GM12878 (cell line): ENCODE results near the gene PRR16. TPM values are rescaled to one million over a fixed set of nuclear protein-coding genes. Genes with fewer than 3 reads are reported as not detected.

ENCODE experiments used
- ATAC-seq: fragments of 200-7000 bp; cut with Tn5 transposase; 3 replicates; pipeline ENCODE4 v1.9.1; 2020; ENCODE audit warnings: mild to moderate bottlenecking, moderate library complexity
- BruUV-seq: library from RNA; stranded (reverse); fragments of 400-500 nt; replicated peaks from 2 replicates; lab custom pipeline; 2021; lab: Mats Ljungman, UMichigan
- CTCF ChIA-PET: fragments of 300-600 bp; sonication (Branson Sonifier 250); formaldehyde crosslinking; extraction: SDS; loops from one replicate; lab custom pipeline; 2021; ENCODE audit warnings: inconsistent platforms; lab: Yijun Ruan, JAX
- POLR2A ChIA-PET: fragments of 350-600 bp; formaldehyde crosslinking; extraction: SDS; loops from one replicate; lab custom pipeline; 2021; ENCODE audit warnings: inconsistent platforms; lab: Charles Lee
- RAD21 ChIA-PET: fragments of 300-600 bp; sonication (Branson Sonifier 250); formaldehyde crosslinking; loops from one replicate; lab custom pipeline; 2023; ENCODE audit warnings: antibody characterized with exemption; ENCODE audit not compliant: unreplicated experiment; lab: Charles Lee
- SMC1A ChIA-PET: fragments of 300-600 bp; sonication (Branson Sonifier 250); formaldehyde crosslinking; loops from one replicate; lab custom pipeline; 2023; ENCODE audit not compliant: unreplicated experiment, uncharacterized antibody; lab: Charles Lee
- DNase-seq: peaks from one replicate; pipeline ENCODE4 v3.0.0-alpha.2; 2011; ENCODE audit warnings: low read depth, low spot score
- FAIRE-seq: peaks from 3 replicates; lab custom pipeline; 2011; peaks lifted over from hg19 to GRCh38; lab: Jason Lieb, UNC
- H2AFZ ChIP-seq: 2 replicates; pipeline ENCODE4 v1.6.0; 2011; ENCODE audit warnings: low read depth, low read length, control low read depth; ENCODE audit not compliant: control insufficient read depth
- H3K27ac ChIP-seq: 2 replicates; pipeline ENCODE4 v1.5.1; 2011; ENCODE audit warnings: control low read depth; ENCODE audit not compliant: control insufficient read depth, insufficient read depth
- H3K27me3 ChIP-seq, 2 experiments: replicated peaks in 1 of 2; 2 replicates each; pipeline versions ENCODE4 v1.6.0 to v1.6.1; 2011; ENCODE audit warnings: low read length in 1 of 2; ENCODE audit not compliant: control insufficient read depth in 2 of 2, insufficient read depth in 2 of 2
- H3K36me3 ChIP-seq, 2 experiments: 2 replicates each; pipeline ENCODE4 v1.5.1; 2011; ENCODE audit warnings: low read length in 1 of 2; ENCODE audit not compliant: control insufficient read depth in 2 of 2, insufficient read depth in 2 of 2
- H3K4me1 ChIP-seq: 2 replicates; pipeline ENCODE4 v1.6.1; 2011; ENCODE audit warnings: mild to moderate bottlenecking, low read length, moderate library complexity, mixed read lengths; ENCODE audit not compliant: control insufficient read depth, insufficient read depth
- H3K4me2 ChIP-seq: 2 replicates; pipeline ENCODE4 v1.6.0; 2011; ENCODE audit warnings: control low read depth; ENCODE audit not compliant: control insufficient read depth, insufficient read depth
- H3K4me3 ChIP-seq: fragments of 200-600 bp; sonication (generic); 2 replicates; pipeline ENCODE4 v1.5.1; 2016
- H3K79me2 ChIP-seq: 2 replicates; pipeline ENCODE4 v1.6.0; 2011; ENCODE audit warnings: low read length; ENCODE audit not compliant: control insufficient read depth, insufficient read depth
- H3K9ac ChIP-seq: 2 replicates; pipeline ENCODE4 v1.8.0; 2011; ENCODE audit warnings: low read length, control low read depth, mixed read lengths; ENCODE audit not compliant: control insufficient read depth, insufficient read depth
- H3K9me3 ChIP-seq: replicated peaks from 3 replicates; pipeline ENCODE4 v1.5.1; 2011; ENCODE audit warnings: mild to moderate bottlenecking, low read length; ENCODE audit not compliant: control insufficient read depth, insufficient read depth
- H4K20me1 ChIP-seq: 2 replicates; pipeline ENCODE4 v1.6.0; 2011; ENCODE audit not compliant: control insufficient read depth, insufficient read depth
- MEF2B ChIP-seq: fragments of 450-650 bp; IDR thresholded peaks from 2 replicates; pipeline ENCODE4 v1.6.1; 2018; ENCODE audit warnings: mild to moderate bottlenecking, moderate library complexity; ENCODE audit not compliant: partially characterized antibody, poor library complexity, severe bottlenecking
- NFYB ChIP-seq: IDR thresholded peaks from 2 replicates; pipeline ENCODE4 v1.6.1; 2011; ENCODE audit warnings: low read depth, mild to moderate bottlenecking, low read length, improper control_type of control experiment, moderate library complexity; ENCODE audit not compliant: insufficient read depth
- POLR2A ChIP-seq: IDR thresholded peaks from 2 replicates; pipeline ENCODE4 v1.6.1; 2011; ENCODE audit warnings: low read depth, mild to moderate bottlenecking, low read length
- SUZ12 ChIP-seq: fragments of 200-600 bp; sonication (generic); IDR thresholded peaks from one replicate; pipeline ENCODE4 v1.6.1; 2018; ENCODE audit warnings: antibody characterized with exemption, mild to moderate bottlenecking; ENCODE audit not compliant: unreplicated experiment
- TAF1 ChIP-seq: IDR thresholded peaks from 2 replicates; pipeline ENCODE4 v1.6.1; 2011; ENCODE audit warnings: mild to moderate bottlenecking, low read depth, low read length, borderline replicate concordance
- TARDBP ChIP-seq: IDR thresholded peaks from 2 replicates; pipeline ENCODE4 v1.6.1; 2016; ENCODE audit warnings: borderline replicate concordance
- TCF3 ChIP-seq: IDR thresholded peaks from 2 replicates; pipeline ENCODE4 v1.6.1; 2012; ENCODE audit warnings: low read depth, mild to moderate bottlenecking, low read length, borderline replicate concordance; ENCODE audit not compliant: insufficient read depth
- ZNF622 ChIP-seq: fragments of 450-650 bp; IDR thresholded peaks from 2 replicates; pipeline ENCODE4 v1.6.1; 2017; ENCODE audit warnings: mild to moderate bottlenecking, inconsistent platforms
- in situ Hi-C: fragments of 300-500 bp; cut with MboI; formaldehyde crosslinking; loops from 9 replicates; pipeline ENCODE4 v1.14.3; 2018; ENCODE audit warnings: mixed read lengths
- intact Hi-C: fragments of 100-400 bp; cut with micrococcal nuclease; formaldehyde crosslinking; loops from one replicate; pipeline ENCODE4 v1.14.2; 2022; ENCODE audit not compliant: unreplicated experiment
- polyA plus RNA-seq, 11 experiments: library from polyadenylated mRNA; depleted of rRNA in 4 of 11; unstranded in 6 of 11; stranded (reverse) in 5 of 11; fragments of >200 nt; fragmentation: Nextera tagmentation in 4 of 11; fragmentation: Illumina TruSeq in 1 of 11; extraction: Ambion mirVana in 4 of 11; extraction: Trizol in 1 of 11; gene quantifications; 1 replicate in 1 of 11; 2 replicates in 10 of 11; pipeline versions ENCODE4 v1.2.1 to v1.2.3, GENCODE V29; 2011 to 2016; ENCODE audit warnings: inconsistent platforms in 2 of 11, missing spikeins in 2 of 11, low read depth in 1 of 11
- total RNA-seq, 4 experiments: library from RNA; depleted of rRNA in 3 of 4; stranded (reverse); fragments of >200 nt in 3 of 4; fragmentation: Illumina TruSeq in 1 of 4; extraction: Trizol in 1 of 4; gene quantifications; 2 replicates each; pipeline versions ENCODE4 v1.2.1 to v1.2.3, GENCODE V29; 2013 to 2021
- TF ChIP-seq, protein P1 (sequence below), 3 experiments: IDR thresholded peaks in 2 of 3; conservative IDR thresholded peaks in 1 of 3; 2 replicates each; pipeline ENCODE4 v1.5.1; 2011; ENCODE audit warnings: low read depth in 3 of 3, low read length in 3 of 3, mild to moderate bottlenecking in 3 of 3, control low read depth in 2 of 3, moderate library complexity in 2 of 3, inconsistent platforms in 1 of 3, mixed read lengths in 1 of 3; ENCODE audit not compliant: control insufficient read depth in 2 of 3, insufficient read depth in 1 of 3; ENCODE audit errors: extremely low read depth in 1 of 3
- TF ChIP-seq, protein P2 (sequence below): fragments of 450-650 bp; conservative IDR thresholded peaks from 2 replicates; pipeline ENCODE4 v1.6.1; 2017; ENCODE audit warnings: mild to moderate bottlenecking, moderate library complexity

The PRR16 gene
- total and polyA plus RNA-seq, 10 of the 15 experiments (the other 5 are each of a cell fraction or from before 2014, with no cell fraction given), result not detected

DNA sequence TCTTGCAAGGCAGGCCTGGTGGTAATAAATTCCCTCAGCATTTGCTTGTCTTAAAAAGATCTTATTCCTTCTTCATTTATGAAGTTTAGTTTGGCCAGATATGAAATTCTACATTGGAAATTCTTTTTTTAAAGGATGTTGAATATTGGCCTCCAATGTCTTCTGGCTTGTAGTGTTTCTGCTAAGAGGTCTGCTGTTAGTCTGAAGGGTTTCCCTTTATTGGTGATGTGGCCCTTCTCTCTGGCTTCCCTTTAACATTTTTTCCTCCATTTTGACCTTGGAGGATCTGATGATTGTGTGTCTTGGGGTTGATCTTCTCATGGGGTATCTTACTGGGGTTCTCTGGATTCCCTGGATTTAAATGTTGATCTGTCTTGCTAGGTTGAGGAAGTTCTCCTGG lies 33.5 kb upstream of the PRR16 start (continued):
- TF ChIP-seq, protein P1, sequence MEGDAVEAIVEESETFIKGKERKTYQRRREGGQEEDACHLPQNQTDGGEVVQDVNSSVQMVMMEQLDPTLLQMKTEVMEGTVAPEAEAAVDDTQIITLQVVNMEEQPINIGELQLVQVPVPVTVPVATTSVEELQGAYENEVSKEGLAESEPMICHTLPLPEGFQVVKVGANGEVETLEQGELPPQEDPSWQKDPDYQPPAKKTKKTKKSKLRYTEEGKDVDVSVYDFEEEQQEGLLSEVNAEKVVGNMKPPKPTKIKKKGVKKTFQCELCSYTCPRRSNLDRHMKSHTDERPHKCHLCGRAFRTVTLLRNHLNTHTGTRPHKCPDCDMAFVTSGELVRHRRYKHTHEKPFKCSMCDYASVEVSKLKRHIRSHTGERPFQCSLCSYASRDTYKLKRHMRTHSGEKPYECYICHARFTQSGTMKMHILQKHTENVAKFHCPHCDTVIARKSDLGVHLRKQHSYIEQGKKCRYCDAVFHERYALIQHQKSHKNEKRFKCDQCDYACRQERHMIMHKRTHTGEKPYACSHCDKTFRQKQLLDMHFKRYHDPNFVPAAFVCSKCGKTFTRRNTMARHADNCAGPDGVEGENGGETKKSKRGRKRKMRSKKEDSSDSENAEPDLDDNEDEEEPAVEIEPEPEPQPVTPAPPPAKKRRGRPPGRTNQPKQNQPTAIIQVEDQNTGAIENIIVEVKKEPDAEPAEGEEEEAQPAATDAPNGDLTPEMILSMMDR (IDR thresholded peaks at IDR 0.05 in 2 of 3, conservative IDR thresholded peaks at IDR 0.05 in 1 of 3; ENCODE audit: control insufficient read depth in 2 of 3, extremely low read depth in 1 of 3, insufficient read depth in 1 of 3, low read depth in 3 of 3, low read length in 3 of 3), result no peak
- TF ChIP-seq, protein P2, sequence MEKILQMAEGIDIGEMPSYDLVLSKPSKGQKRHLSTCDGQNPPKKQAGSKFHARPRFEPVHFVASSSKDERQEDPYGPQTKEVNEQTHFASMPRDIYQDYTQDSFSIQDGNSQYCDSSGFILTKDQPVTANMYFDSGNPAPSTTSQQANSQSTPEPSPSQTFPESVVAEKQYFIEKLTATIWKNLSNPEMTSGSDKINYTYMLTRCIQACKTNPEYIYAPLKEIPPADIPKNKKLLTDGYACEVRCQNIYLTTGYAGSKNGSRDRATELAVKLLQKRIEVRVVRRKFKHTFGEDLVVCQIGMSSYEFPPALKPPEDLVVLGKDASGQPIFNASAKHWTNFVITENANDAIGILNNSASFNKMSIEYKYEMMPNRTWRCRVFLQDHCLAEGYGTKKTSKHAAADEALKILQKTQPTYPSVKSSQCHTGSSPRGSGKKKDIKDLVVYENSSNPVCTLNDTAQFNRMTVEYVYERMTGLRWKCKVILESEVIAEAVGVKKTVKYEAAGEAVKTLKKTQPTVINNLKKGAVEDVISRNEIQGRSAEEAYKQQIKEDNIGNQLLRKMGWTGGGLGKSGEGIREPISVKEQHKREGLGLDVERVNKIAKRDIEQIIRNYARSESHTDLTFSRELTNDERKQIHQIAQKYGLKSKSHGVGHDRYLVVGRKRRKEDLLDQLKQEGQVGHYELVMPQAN, result no peak
- TF ChIP-seq ZNF622, result no peak

DNA sequence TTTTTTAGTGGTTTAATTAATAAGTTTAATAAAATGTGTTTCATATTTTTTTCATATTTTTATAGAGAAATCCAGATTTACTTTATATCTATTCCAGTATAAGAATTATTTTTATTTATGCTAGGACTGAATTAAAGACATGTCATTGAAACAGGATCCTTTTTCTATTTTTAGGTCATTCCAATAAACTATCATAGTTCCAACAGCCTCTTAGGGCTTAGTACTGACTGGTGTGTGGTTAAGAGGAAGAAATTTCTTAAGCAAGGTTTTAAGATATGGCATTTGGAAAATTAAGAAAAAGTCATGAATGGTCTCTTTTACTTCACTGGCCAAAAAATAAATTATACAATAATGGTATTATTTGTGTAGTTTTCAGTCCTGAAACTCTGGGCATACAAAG lies 31.2 kb upstream of the PRR16 start:
- ChIA-PET CTCF (no interaction called here), RAD21 (no interaction called here), POLR2A (no interaction called here), SMC1A (no interaction called here)
- TF ChIP-seq TARDBP (no peak), SUZ12 (no peak), TAF1 (no peak), TCF3 (no peak), MEF2B (no peak), NFYB (no peak), POLR2A (no peak)
- no peak overlapping the region for H2AFZ ChIP-seq
- no peak overlapping the region for H3K27ac ChIP-seq
- in situ Hi-C loops (no loop called here), intact Hi-C loops (no loop called here)
- no peaks in the 10 kb centered on the region for H3K4me1 ChIP-seq
- no peaks in the 10 kb centered on the region for H3K79me2 ChIP-seq
- BruUV-seq, result no TSS peak
- H4K20me1 ChIP-seq, result no peaks in the 10 kb centered on the region
- ATAC-seq, result no peak
- no peaks in the 10 kb centered on the region for H3K9me3 ChIP-seq
- no peak for DNase-seq
- no peaks in the 10 kb centered on the region for H3K36me3 ChIP-seq
- H3K4me3 ChIP-seq, result no peak overlapping the region
- FAIRE-seq, result no peak
- H3K27me3 ChIP-seq, result no peaks in the 10 kb centered on the region
- H3K9ac ChIP-seq, result no peak overlapping the region
- H3K4me2 ChIP-seq, result no peak overlapping the region
